Left ventricle myocardium superior (tissue), 1 donor: Measurements from ENCODE around the gene TFF1. TPM values are rescaled to one million over a fixed set of nuclear protein-coding genes. Genes with fewer than 3 reads are reported as not detected.

Experiments used
- total RNA-seq: library from RNA; stranded (reverse); fragmentation: NEBNext Ultra II Directional; extraction: Animal tissue kit (Norgen Biotek cat#: 25700); gene quantifications from one replicate; pipeline ENCODE4 v1.2.1, GENCODE V29; 2021
- donor health status: DM: no; HTN: yes; CAD: no; lungs with severe emphysema.

TFF1 gene
- total RNA-seq, 1 donor from 2014 or later = not detected

Other genes with a start within 250 kb of the TFF1 start
- 11.1 TPM for gene ABCG1, start 147.4 kb downstream of the TFF1 start, total RNA-seq
- gene TFF3, start 51.1 kb downstream of the TFF1 start, total RNA-seq = 5.3 TPM
- gene TFF2, start 15.5 kb downstream of the TFF1 start, total RNA-seq = not detected
- not detected for gene TMPRSS3, start 29.5 kb upstream of the TFF1 start, total RNA-seq
- not detected for gene UBASH3A, start 37.4 kb upstream of the TFF1 start, total RNA-seq
- gene RSPH1, start 129.7 kb upstream of the TFF1 start, total RNA-seq = not detected
- 4.0 TPM for gene SLC37A1, start 147.3 kb upstream of the TFF1 start, total RNA-seq